Parathyroid adenoma (tissue), 2 donors: ENCODE data around the gene CKB.

Source experiments
- H2AFZ ChIP-seq: fragments of 300-600 bp; sonication (generic); one replicate; pipeline ENCODE4 v1.7.0; 2017; ENCODE audit warnings: antibody characterized with exemption, mild to moderate bottlenecking
- H3K27ac ChIP-seq: fragments of 300-600 bp; sonication (generic); one replicate; pipeline ENCODE4 v1.7.0; 2017
- H3K27me3 ChIP-seq: fragments of 300-600 bp; sonication (generic); one replicate; pipeline ENCODE4 v1.7.0; 2017; ENCODE audit warnings: low read length; ENCODE audit not compliant: control insufficient read depth, insufficient read depth
- H3K36me3 ChIP-seq: fragments of 300-600 bp; sonication (generic); one replicate; pipeline ENCODE4 v1.7.0; 2017; ENCODE audit warnings: low read length; ENCODE audit not compliant: control insufficient read depth, insufficient read depth
- H3K4me1 ChIP-seq: fragments of 300-600 bp; sonication (generic); one replicate; pipeline ENCODE4 v1.7.0; 2017; ENCODE audit warnings: control low read depth
- H3K4me2 ChIP-seq: fragments of 300-600 bp; sonication (generic); one replicate; pipeline ENCODE4 v1.7.0; 2017; ENCODE audit warnings: low read length
- H3K4me3 ChIP-seq: fragments of 300-600 bp; sonication (generic); one replicate; pipeline ENCODE4 v1.7.0; 2017; ENCODE audit warnings: low read depth, low read length
- H3K79me2 ChIP-seq: fragments of 300-600 bp; sonication (generic); one replicate; pipeline ENCODE4 v1.7.0; 2017; ENCODE audit warnings: control low read depth
- H3K9ac ChIP-seq: fragments of 300-600 bp; sonication (generic); one replicate; pipeline ENCODE4 v1.7.0; 2017; ENCODE audit warnings: mild to moderate bottlenecking
- H3K9me3 ChIP-seq: fragments of 300-600 bp; sonication (generic); one replicate; pipeline ENCODE4 v1.7.0; 2017; ENCODE audit warnings: low read length; ENCODE audit not compliant: control insufficient read depth
- CTCF ChIP-seq: fragments of 300-600 bp; sonication (generic); IDR thresholded peaks from one replicate; pipeline ENCODE4 v1.7.0; 2017; ENCODE audit warnings: antibody characterized with exemption, mild to moderate bottlenecking
- donor health status: primary hyperparathyroidism.

Gene CKB

DNA sequence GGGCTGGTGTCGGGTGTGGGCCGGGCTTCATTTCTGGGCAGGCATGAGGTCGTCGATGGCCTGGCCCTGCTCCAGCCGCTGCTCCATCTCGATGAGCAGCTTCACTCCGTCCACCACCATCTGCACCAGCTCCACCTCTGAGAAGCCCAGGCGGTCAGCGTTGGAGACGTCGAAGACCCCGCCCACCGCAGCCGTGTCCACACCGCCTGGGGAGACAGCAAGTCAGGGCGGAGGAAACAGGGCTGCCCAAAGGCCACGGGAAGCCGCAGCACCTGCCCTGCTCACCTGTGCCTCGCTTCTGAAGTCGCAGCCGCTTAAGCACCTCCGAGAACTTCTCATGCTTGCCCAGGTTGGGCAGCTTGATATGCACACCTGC lies 2.8 kb downstream of the CKB start:
- H2AFZ ChIP-seq, result peak overlapping the region; percentile 48
- no peaks in the 10 kb centered on the region for H3K36me3 ChIP-seq
- no peaks in the 10 kb centered on the region for H3K27me3 ChIP-seq
- no peak overlapping the region for H3K9ac ChIP-seq
- peaks cover 27% of the 10 kb centered on the region for H3K4me1 ChIP-seq
- no peak for TF ChIP-seq CTCF
- no peaks in the 10 kb centered on the region for H3K9me3 ChIP-seq
- no peaks in the 10 kb centered on the region for H3K79me2 ChIP-seq
- H3K27ac ChIP-seq, result peak overlapping the region; percentile 95
- H3K4me3 ChIP-seq, result peak overlapping the region; percentile 74
- peak overlapping the region; percentile 30 for H3K4me2 ChIP-seq

DNA sequence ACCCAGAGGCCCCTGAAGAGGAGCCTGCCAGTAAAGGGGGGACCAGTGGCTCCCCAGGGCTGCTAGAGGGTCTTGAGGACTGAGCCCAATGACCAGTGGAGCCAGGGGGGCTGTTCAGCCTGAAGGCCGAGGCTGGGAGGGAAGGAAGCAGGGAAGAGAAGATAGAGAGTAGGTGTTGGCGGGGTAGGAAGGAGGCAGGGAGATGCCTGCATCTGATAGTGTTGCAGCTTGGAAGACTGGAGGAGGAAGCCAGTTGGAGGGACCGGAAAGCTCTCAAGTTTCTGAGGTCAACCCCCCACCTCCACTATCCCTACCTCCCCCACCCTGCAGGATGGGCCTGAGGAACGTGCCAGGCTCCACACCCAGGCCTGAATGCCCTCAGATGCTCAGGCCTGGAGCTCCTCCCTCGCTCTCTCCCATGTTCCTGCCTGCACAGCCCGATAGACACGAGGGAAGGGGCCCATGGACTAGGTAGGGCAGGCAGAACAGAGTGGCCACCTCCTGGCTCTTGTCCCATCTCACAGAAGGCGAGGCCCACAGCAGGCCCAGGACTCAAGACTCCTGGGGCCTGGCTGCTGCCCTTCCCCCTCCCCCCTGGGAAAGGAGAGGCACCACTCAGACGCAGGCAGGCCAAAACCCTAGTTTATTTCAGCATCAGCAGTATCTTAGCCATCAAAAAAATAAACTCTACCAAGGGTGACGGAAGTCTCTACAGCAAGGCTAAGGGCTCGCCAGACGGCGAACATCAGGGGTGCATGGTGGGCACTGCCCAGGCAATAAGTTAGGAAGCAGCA lies 3.4 kb downstream of the CKB start:
- H3K4me1 ChIP-seq, result peaks cover 27% of the 10 kb centered on the region

DNA sequence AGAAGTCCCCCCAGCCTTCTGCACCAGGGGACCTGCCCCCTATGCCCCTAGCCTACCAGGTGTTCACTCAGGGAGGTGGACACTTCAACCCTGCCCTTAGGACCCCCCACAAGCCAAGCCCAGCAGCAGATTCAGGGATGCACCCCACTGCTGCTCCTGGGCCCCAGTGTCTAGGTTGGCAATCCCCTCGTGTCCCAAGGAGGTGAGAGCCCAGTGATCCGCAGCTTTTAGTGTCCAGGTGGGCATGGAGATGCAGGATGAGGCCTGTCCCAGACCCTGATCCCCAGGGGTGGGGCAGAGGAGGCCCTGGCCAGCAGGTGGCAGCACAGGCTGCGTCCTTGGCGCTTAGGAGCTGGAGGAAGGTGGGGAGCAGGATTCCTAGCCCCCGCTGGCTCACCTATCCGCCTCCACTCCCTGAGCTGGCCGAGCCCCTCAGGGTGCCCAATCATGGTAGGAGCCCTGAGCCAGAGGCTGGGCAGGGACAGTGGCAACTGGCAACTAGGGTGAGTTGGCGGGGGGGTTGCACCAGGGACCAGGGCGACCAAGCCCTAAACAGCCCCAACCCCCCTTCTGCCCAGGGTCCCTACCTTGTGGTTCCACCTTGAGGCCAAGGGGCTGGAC lies 4.1 kb downstream of the CKB start:
- Histone ChIP-seq H3K9ac (no peak overlapping the region), H3K4me1 (peaks cover 27% of the 10 kb centered on the region)

More for the DNA sequence above, 3.4 kb downstream of the CKB start:
- H3K27me3 ChIP-seq, result no peaks in the 10 kb centered on the region
- H2AFZ ChIP-seq, result peak overlapping the region; percentile 48
- no peak overlapping the region for H3K4me3 ChIP-seq
- TF ChIP-seq CTCF, result no peak
- H3K27ac ChIP-seq, result peak overlapping the region; percentile 95
- H3K9ac ChIP-seq, result no peak overlapping the region
- no peaks in the 10 kb centered on the region for H3K79me2 ChIP-seq
- H3K4me2 ChIP-seq, result peak overlapping the region; percentile 30
- H3K9me3 ChIP-seq, result no peaks in the 10 kb centered on the region
- no peaks in the 10 kb centered on the region for H3K36me3 ChIP-seq

DNA sequence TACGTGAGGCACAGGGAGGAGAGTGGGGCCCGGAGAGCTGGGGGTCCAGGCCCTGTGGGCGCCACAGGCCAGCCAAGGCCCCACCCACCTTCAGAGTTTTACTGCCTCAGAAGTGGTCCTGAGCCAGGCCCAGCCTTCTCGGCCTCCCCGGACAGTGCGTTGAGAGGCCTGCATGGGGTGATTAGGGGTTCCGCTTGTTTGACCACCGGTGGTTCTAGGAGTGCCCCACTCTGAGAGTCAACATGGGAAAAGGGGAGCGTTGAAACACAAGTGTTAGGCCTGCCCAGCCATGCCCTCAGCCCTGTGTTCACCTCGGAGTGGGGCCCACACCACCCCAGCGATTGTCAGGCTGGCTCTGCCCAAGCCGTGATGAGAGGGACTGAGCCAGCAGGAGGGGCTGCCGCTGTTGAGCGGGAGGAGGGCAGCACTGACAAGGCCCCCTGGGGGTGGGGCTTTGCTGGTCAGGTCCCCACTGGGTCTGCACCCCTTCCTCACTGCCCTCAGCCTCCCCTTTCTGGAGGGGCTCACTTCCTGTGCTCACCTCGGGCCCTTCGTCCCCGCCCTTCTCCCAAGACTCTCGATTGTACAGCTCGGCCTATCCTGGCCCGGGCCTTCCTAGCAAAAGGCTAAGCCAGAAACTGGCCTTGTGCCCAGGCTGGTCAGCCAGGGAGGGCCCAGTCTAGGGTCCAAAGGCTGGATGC lies 4.8 kb downstream of the CKB start:
- Histone ChIP-seq H3K27me3 (no peaks in the 10 kb centered on the region), H3K27ac (peak overlapping the region; percentile 95), H3K9me3 (no peaks in the 10 kb centered on the region), H3K79me2 (no peaks in the 10 kb centered on the region), H3K4me1 (peaks cover 33% of the 10 kb centered on the region), H3K4me2 (no peak overlapping the region), H2AFZ (peak overlapping the region; percentile 46), H3K4me3 (no peak overlapping the region), H3K36me3 (no peaks in the 10 kb centered on the region), H3K9ac (no peak overlapping the region)
- TF ChIP-seq CTCF, result no peak

More for the DNA sequence above, 4.1 kb downstream of the CKB start:
- H3K79me2 ChIP-seq, result no peaks in the 10 kb centered on the region
- peak overlapping the region; percentile 95 for H3K27ac ChIP-seq
- H3K9me3 ChIP-seq, result no peaks in the 10 kb centered on the region
- H3K4me2 ChIP-seq, result no peak overlapping the region
- H3K27me3 ChIP-seq, result no peaks in the 10 kb centered on the region
- H2AFZ ChIP-seq, result peak overlapping the region; percentile 46
- TF ChIP-seq CTCF, result peak; percentile 94
- H3K36me3 ChIP-seq, result no peaks in the 10 kb centered on the region
- H3K4me3 ChIP-seq, result no peak overlapping the region
